ENCODE data around the gene KCNT1.

GRCh38 chr9:135747311-135747710 is 45.3 kb downstream of the KCNT1 start:
- TF ChIP-seq GATA3 (IDR thresholded peaks at IDR 0.05; ENCODE audit: low read depth, low read length) (no peak), GATA2 (IDR thresholded peaks at IDR 0.05; ENCODE audit: low read depth, low read length) (no peak)
